PC-9 (cell line): ENCODE results near the gene PPP6C. TPM values are rescaled to one million over a fixed set of nuclear protein-coding genes. Genes with fewer than 3 reads are reported as not detected.
"Not testable (repeated sequence)": the region's sequence is repeated elsewhere in the genome, so short reads cannot be mapped to it uniquely, and the experiment has no call there.

Experiments
- BruUV-seq: library from RNA; stranded (reverse); fragments of 400-500 nt; replicated peaks from 2 replicates; lab custom pipeline; 2021; lab: Mats Ljungman, UMichigan
- CTCF ChIA-PET: fragments of 300-600 bp; sonication (Branson Sonifier 250); formaldehyde crosslinking; loops from one replicate; lab custom pipeline; 2022; ENCODE audit warnings: antibody characterized with exemption; lab: Charles Lee
- POLR2A ChIA-PET: fragments of 300-600 bp; sonication (Branson Sonifier 250); formaldehyde crosslinking; loops from one replicate; lab custom pipeline; 2022; ENCODE audit warnings: antibody characterized with exemption; ENCODE audit not compliant: unreplicated experiment; lab: Charles Lee
- DNase-seq, 2 experiments: peaks; one replicate each; pipeline versions ENCODE4 v3.0.0 to v3.0.0-alpha.2; 2015 to 2022; ENCODE audit warnings: mixed read lengths in 1 of 2
- H2AFZ ChIP-seq: fragments of 200-600 bp; sonication (generic); 2 replicates; pipeline ENCODE4 v1.8.1; 2017; ENCODE audit warnings: antibody characterized with exemption
- H3F3A ChIP-seq: fragments of 200-600 bp; sonication (generic); 2 replicates; pipeline ENCODE4 v1.8.1; 2017; ENCODE audit warnings: antibody characterized with exemption, mild to moderate bottlenecking, low read depth; ENCODE audit not compliant: insufficient read depth
- H3K27ac ChIP-seq: fragments of 200-600 bp; sonication (generic); 2 replicates; pipeline ENCODE4 v1.6.1; 2016; ENCODE audit warnings: mixed run types
- H3K27me3 ChIP-seq: fragments of 200-600 bp; sonication (generic); 2 replicates; pipeline ENCODE4 v1.6.1; 2016; ENCODE audit warnings: low read depth, mixed run types; ENCODE audit not compliant: insufficient read depth
- H3K36me3 ChIP-seq: fragments of 200-600 bp; sonication (generic); 2 replicates; pipeline ENCODE4 v1.6.1; 2016; ENCODE audit warnings: low read depth, mixed run types
- H3K4me1 ChIP-seq: fragments of 200-600 bp; sonication (generic); replicated peaks from 2 replicates; pipeline ENCODE4 v1.6.1; 2016; ENCODE audit warnings: mixed run types; ENCODE audit not compliant: insufficient read depth
- H3K4me2 ChIP-seq: fragments of 200-600 bp; sonication (generic); 2 replicates; pipeline ENCODE4 v1.6.1; 2017; ENCODE audit warnings: mixed run types
- H3K4me3 ChIP-seq: fragments of 200-600 bp; sonication (generic); 2 replicates; pipeline ENCODE4 v1.6.1; 2016; ENCODE audit warnings: mixed run types
- H3K79me2 ChIP-seq: fragments of 200-600 bp; sonication (generic); 2 replicates; pipeline ENCODE4 v1.6.1; 2017; ENCODE audit warnings: low read depth, mixed run types
- H3K9me2 ChIP-seq: fragments of 200-600 bp; sonication (generic); 2 replicates; pipeline ENCODE4 v1.8.1; 2017; ENCODE audit warnings: mild to moderate bottlenecking; ENCODE audit not compliant: insufficient read depth
- H3K9me3 ChIP-seq: fragments of 200-600 bp; sonication (generic); 2 replicates; pipeline ENCODE4 v1.8.1; 2016; ENCODE audit warnings: low read depth; ENCODE audit not compliant: insufficient read depth
- H4K20me1 ChIP-seq: fragments of 200-600 bp; sonication (generic); 2 replicates; pipeline ENCODE4 v1.8.1; 2017; ENCODE audit not compliant: insufficient read depth
- CTCF ChIP-seq: fragments of 200-600 bp; sonication (generic); conservative IDR thresholded peaks from 2 replicates; pipeline ENCODE4 v1.6.1; 2017; ENCODE audit warnings: mixed run types, antibody characterized with exemption, mild to moderate bottlenecking, moderate library complexity
- EZH2 ChIP-seq: fragments of 200-600 bp; sonication (generic); IDR thresholded peaks from 2 replicates; pipeline ENCODE4 v1.8.0; 2017; ENCODE audit warnings: antibody characterized with exemption, low read depth
- intact Hi-C: fragments of 100-400 bp; cut with micrococcal nuclease; formaldehyde crosslinking; loops from one replicate; pipeline ENCODE4 v1.10.0; 2022; ENCODE audit not compliant: unreplicated experiment
- total RNA-seq: library from RNA; stranded (reverse); gene quantifications from 2 replicates; pipeline ENCODE4 v1.2.3, GENCODE V29; 2021

Gene PPP6C
- total RNA-seq, 1 experiment from 2014 or later = 49.6 TPM

- H3K27ac ChIP-seq = no peak overlapping the region
- DNase-seq = no peak
- no peaks in the 10 kb centered on the region for H3K9me2 ChIP-seq
- H3K4me2 ChIP-seq = no peak overlapping the region
- H2AFZ ChIP-seq = no peak overlapping the region
- no peak overlapping the region for H3K4me3 ChIP-seq
- H3K4me1 ChIP-seq = no peaks in the 10 kb centered on the region
- no peaks in the 10 kb centered on the region for H4K20me1 ChIP-seq
- H3K9me3 ChIP-seq = no peaks in the 10 kb centered on the region
- TF ChIP-seq EZH2 = no peak
- TF ChIP-seq CTCF = no peak
- H3K36me3 ChIP-seq = no peaks in the 10 kb centered on the region
- POLR2A ChIA-PET = no interaction called here
- CTCF ChIA-PET = no interaction called here
- intact Hi-C loops = no loop called here
- no TSS peak for BruUV-seq
- no peaks in the 10 kb centered on the region for H3F3A ChIP-seq
- H3K79me2 ChIP-seq = no peaks in the 10 kb centered on the region
- no peaks in the 10 kb centered on the region for H3K27me3 ChIP-seq
These were observed 68.5 kb downstream of the PPP6C start for GRCh38 chr9:125121146-125121545.

- no peaks in the 10 kb centered on the region for H3K79me2 ChIP-seq
- no peak for DNase-seq
- H2AFZ ChIP-seq = no peak overlapping the region
- intact Hi-C loops = no loop called here
- ChIA-PET CTCF (no interaction called here), POLR2A (no interaction called here)
- no peaks in the 10 kb centered on the region for H3F3A ChIP-seq
- TF ChIP-seq CTCF (no peak), EZH2 (no peak)
- H3K9me2 ChIP-seq = no peaks in the 10 kb centered on the region
- no peak overlapping the region for H3K4me2 ChIP-seq
- H4K20me1 ChIP-seq = no peaks in the 10 kb centered on the region
- no TSS peak for BruUV-seq
- H3K9me3 ChIP-seq = no peaks in the 10 kb centered on the region
- no peaks in the 10 kb centered on the region for H3K4me1 ChIP-seq
- no peaks in the 10 kb centered on the region for H3K36me3 ChIP-seq
- H3K4me3 ChIP-seq = no peak overlapping the region
- H3K27ac ChIP-seq = no peak overlapping the region
- no peaks in the 10 kb centered on the region for H3K27me3 ChIP-seq
These were observed 69.8 kb downstream of the PPP6C start for GRCh38 chr9:125119643-125120286.

GRCh38 chr9:125118696-125119095 is 70.9 kb downstream of the PPP6C start:
- H3K36me3 ChIP-seq, intact Hi-C loops, H3K27ac ChIP-seq, H2AFZ ChIP-seq, H3K9me3 ChIP-seq, H3K79me2 ChIP-seq, H3K4me1 ChIP-seq, POLR2A ChIA-PET, H3K27me3 ChIP-seq, H3K4me2 ChIP-seq, H3F3A ChIP-seq, BruUV-seq, H3K9me2 ChIP-seq, DNase-seq, CTCF ChIA-PET, H3K4me3 ChIP-seq, H4K20me1 ChIP-seq: not testable (repeated sequence)

GRCh38 chr9:125114503-125114902 is 75.1 kb downstream of the PPP6C start:
- DNase-seq, H3K79me2 ChIP-seq, H3K4me1 ChIP-seq, BruUV-seq, H3F3A ChIP-seq, intact Hi-C loops, CTCF ChIA-PET, H3K27ac ChIP-seq, H3K36me3 ChIP-seq, H3K4me2 ChIP-seq, H3K9me2 ChIP-seq, H3K4me3 ChIP-seq, H4K20me1 ChIP-seq, H3K27me3 ChIP-seq, H2AFZ ChIP-seq, H3K9me3 ChIP-seq: not testable (repeated sequence)
- POLR2A ChIA-PET = interaction anchor here (0.7 kb wide), 1 partner anchor 694 kb away, joined by 4 read pairs; no protein-coding TSS in a partner anchor
